WTC11 (cell line): ENCODE data around the gene EMILIN3. TPM values are rescaled to one million over a fixed set of nuclear protein-coding genes. Genes with fewer than 3 reads are reported as not detected.

ENCODE experiments used
- ATAC-seq: fragments of 200-7000 bp; cut with Tn5 transposase; 2 replicates; pipeline ENCODE4 v1.10.0; 2021; ENCODE audit warnings: mild to moderate bottlenecking, moderate library complexity
- CTCF ChIA-PET: fragments of 300-600 bp; sonication (Branson Sonifier 250); formaldehyde crosslinking; loops from one replicate; lab custom pipeline; 2021; ENCODE audit warnings: antibody characterized with exemption; lab: Charles Lee
- POLR2A ChIA-PET: fragments of 350-600 bp; sonication (Branson Sonifier 250); formaldehyde crosslinking; loops from one replicate; lab custom pipeline; 2021; ENCODE audit warnings: antibody characterized with exemption; lab: Charles Lee
- DNase-seq: peaks from one replicate; pipeline ENCODE4 v3.0.0; 2021; ENCODE audit warnings: low spot score
- H3K27ac Mint-ChIP-seq: 2 replicates; pipeline ENCODE4 v1.8.0; 2021; ENCODE audit warnings: mixed read lengths
- H3K27me3 Mint-ChIP-seq: 2 replicates; pipeline ENCODE4 v1.8.0; 2021; ENCODE audit warnings: low read depth, mild to moderate bottlenecking, moderate library complexity, mixed read lengths
- H3K36me3 Mint-ChIP-seq: 2 replicates; pipeline ENCODE4 v1.8.0; 2021; ENCODE audit warnings: mixed read lengths
- H3K4me1 Mint-ChIP-seq: 2 replicates; pipeline ENCODE4 v1.8.0; 2022; ENCODE audit warnings: mixed read lengths
- H3K4me3 Mint-ChIP-seq: 2 replicates; pipeline ENCODE4 v1.8.0; 2021; ENCODE audit warnings: mild to moderate bottlenecking, moderate library complexity, mixed read lengths
- H3K9me3 Mint-ChIP-seq: 2 replicates; pipeline ENCODE4 v1.8.0; 2021; ENCODE audit warnings: mixed read lengths
- CBFB ChIP-seq: sonication (generic); formaldehyde crosslinking; IDR thresholded peaks from 2 replicates; pipeline ENCODE4 v1.8.1; 2022; ENCODE audit warnings: mild to moderate bottlenecking, low read depth, missing genetic modification reagents
- CREB1 ChIP-seq: sonication (generic); formaldehyde crosslinking; IDR thresholded peaks from 2 replicates; pipeline ENCODE4 v1.8.0; 2023; ENCODE audit warnings: mild to moderate bottlenecking, missing genetic modification reagents
- EMX1 ChIP-seq: fragments of 250-450 bp; sonication (Bioruptor Pico); IDR thresholded peaks from 2 replicates; pipeline ENCODE4 v1.8.0; 2021; ENCODE audit warnings: mild to moderate bottlenecking
- RORB ChIP-seq: fragments of 250-450 bp; sonication (Bioruptor Pico); IDR thresholded peaks from 2 replicates; pipeline ENCODE4 v1.9.0; 2021; ENCODE audit warnings: mild to moderate bottlenecking
- SMAD4 ChIP-seq: sonication (generic); formaldehyde crosslinking; IDR thresholded peaks from 2 replicates; pipeline ENCODE4 v1.8.0; 2022; ENCODE audit warnings: mild to moderate bottlenecking, missing genetic modification reagents
- TEAD4 ChIP-seq: sonication (generic); formaldehyde crosslinking; IDR thresholded peaks from 2 replicates; pipeline ENCODE4 v1.8.0; 2022; ENCODE audit warnings: mild to moderate bottlenecking, missing genetic modification reagents
- ZNF232 ChIP-seq: sonication (generic); formaldehyde crosslinking; IDR thresholded peaks from 2 replicates; pipeline ENCODE4 v1.8.0; 2022; ENCODE audit warnings: mild to moderate bottlenecking, missing genetic modification reagents
- total RNA-seq: library from RNA; stranded (reverse); gene quantifications from 3 replicates; pipeline ENCODE4 v1.2.3, GENCODE V29; 2021
- TF ChIP-seq, protein P1 (sequence below): sonication (generic); formaldehyde crosslinking; IDR thresholded peaks from 2 replicates; pipeline ENCODE4 v1.8.0; 2022; ENCODE audit warnings: mild to moderate bottlenecking, missing genetic modification reagents
- TF ChIP-seq, protein P2 (sequence below): fragments of 250-450 bp; sonication (Bioruptor Pico); IDR thresholded peaks from 2 replicates; pipeline ENCODE4 v1.9.0; 2021; ENCODE audit warnings: mild to moderate bottlenecking
- TF ChIP-seq, protein P3 (sequence below): sonication (generic); formaldehyde crosslinking; IDR thresholded peaks from 2 replicates; pipeline ENCODE4 v1.8.1; 2023; ENCODE audit warnings: mild to moderate bottlenecking, missing genetic modification reagents
- TF ChIP-seq, protein P4 (sequence below): sonication (generic); formaldehyde crosslinking; IDR thresholded peaks from 2 replicates; pipeline ENCODE4 v1.8.1; 2022; ENCODE audit warnings: low read depth, missing genetic modification reagents, borderline replicate concordance
- TF ChIP-seq, protein P5 (sequence below): sonication (generic); formaldehyde crosslinking; conservative IDR thresholded peaks from 2 replicates; pipeline ENCODE4 v1.8.1; 2023; ENCODE audit warnings: mild to moderate bottlenecking, low read depth, missing genetic modification reagents, moderate library complexity
- TF ChIP-seq, protein P6 (sequence below): sonication (generic); formaldehyde crosslinking; IDR thresholded peaks from 2 replicates; pipeline ENCODE4 v1.8.0; 2023; ENCODE audit warnings: missing genetic modification reagents, mild to moderate bottlenecking, borderline replicate concordance
- TF ChIP-seq, protein P7 (sequence below): fragments of 250-450 bp; sonication (Bioruptor Pico); IDR thresholded peaks from 2 replicates; pipeline ENCODE4 v1.8.0; 2021; ENCODE audit warnings: mild to moderate bottlenecking

Gene EMILIN3
- total RNA-seq, 1 experiment from 2014 or later, result 5.5 TPM

DNA sequence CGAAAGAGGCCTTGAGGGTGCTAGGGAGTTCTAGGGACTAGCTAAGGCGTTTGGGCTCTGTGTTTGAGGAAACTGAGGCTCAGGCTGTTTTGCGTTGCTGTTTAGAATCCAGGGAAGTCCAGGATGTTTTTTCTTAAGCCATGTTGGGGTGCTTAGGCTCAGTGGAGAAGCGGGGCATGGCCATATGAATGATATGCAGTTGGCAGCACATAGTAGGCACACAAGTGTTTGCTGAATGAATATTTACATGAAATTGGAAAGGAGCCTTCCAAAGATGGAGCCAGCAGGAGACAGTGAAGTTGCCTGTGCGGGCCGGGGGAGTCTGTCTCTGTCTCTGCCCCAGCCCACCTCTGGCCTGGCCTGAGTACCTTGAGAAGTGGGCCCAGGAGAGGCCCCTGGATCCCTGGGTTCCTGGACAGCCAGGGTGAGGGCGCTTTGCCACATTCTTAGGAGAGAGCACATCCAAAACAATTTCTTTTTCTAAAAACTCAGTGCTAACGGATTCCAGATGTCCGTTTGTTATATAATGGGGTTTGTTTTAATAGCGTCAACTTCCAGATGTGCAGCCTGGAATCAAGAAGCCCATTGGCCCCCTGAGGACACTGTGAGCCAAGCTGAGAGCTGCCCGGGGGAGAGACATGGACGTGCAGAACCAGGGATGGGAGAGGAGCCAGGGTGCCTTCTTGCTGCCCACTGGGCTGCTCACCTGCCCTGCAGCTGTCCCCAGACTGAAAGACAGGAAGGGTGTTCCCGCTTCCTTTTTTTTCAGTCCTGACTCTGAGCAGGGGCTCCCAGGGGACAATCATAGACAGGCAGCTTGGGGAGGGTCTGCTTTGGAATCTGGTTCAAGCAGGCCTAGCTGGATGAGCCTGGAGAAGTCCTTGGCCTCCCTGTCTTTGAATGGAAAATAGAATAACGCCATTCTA, 20.1 kb upstream of the EMILIN3 start (continued):
- TF ChIP-seq, protein P1, sequence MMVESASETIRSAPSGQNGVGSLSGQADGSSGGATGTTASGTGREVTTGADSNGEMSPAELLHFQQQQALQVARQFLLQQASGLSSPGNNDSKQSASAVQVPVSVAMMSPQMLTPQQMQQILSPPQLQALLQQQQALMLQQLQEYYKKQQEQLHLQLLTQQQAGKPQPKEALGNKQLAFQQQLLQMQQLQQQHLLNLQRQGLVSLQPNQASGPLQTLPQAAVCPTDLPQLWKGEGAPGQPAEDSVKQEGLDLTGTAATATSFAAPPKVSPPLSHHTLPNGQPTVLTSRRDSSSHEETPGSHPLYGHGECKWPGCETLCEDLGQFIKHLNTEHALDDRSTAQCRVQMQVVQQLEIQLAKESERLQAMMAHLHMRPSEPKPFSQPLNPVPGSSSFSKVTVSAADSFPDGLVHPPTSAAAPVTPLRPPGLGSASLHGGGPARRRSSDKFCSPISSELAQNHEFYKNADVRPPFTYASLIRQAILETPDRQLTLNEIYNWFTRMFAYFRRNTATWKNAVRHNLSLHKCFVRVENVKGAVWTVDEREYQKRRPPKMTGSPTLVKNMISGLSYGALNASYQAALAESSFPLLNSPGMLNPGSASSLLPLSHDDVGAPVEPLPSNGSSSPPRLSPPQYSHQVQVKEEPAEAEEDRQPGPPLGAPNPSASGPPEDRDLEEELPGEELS (CRISPR knock-in tag), result no peak
- TF ChIP-seq EMX1 (CRISPR knock-in tag) (no peak), TEAD4 (CRISPR knock-in tag) (no peak), ZNF232 (CRISPR knock-in tag) (no peak), RORB (CRISPR knock-in tag) (no peak), CBFB (CRISPR knock-in tag) (no peak)
- TF ChIP-seq, protein P2, sequence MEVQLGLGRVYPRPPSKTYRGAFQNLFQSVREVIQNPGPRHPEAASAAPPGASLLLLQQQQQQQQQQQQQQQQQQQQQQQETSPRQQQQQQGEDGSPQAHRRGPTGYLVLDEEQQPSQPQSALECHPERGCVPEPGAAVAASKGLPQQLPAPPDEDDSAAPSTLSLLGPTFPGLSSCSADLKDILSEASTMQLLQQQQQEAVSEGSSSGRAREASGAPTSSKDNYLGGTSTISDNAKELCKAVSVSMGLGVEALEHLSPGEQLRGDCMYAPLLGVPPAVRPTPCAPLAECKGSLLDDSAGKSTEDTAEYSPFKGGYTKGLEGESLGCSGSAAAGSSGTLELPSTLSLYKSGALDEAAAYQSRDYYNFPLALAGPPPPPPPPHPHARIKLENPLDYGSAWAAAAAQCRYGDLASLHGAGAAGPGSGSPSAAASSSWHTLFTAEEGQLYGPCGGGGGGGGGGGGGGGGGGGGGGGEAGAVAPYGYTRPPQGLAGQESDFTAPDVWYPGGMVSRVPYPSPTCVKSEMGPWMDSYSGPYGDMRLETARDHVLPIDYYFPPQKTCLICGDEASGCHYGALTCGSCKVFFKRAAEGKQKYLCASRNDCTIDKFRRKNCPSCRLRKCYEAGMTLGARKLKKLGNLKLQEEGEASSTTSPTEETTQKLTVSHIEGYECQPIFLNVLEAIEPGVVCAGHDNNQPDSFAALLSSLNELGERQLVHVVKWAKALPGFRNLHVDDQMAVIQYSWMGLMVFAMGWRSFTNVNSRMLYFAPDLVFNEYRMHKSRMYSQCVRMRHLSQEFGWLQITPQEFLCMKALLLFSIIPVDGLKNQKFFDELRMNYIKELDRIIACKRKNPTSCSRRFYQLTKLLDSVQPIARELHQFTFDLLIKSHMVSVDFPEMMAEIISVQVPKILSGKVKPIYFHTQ (CRISPR knock-in tag), result no peak
- TF ChIP-seq, protein P3, sequence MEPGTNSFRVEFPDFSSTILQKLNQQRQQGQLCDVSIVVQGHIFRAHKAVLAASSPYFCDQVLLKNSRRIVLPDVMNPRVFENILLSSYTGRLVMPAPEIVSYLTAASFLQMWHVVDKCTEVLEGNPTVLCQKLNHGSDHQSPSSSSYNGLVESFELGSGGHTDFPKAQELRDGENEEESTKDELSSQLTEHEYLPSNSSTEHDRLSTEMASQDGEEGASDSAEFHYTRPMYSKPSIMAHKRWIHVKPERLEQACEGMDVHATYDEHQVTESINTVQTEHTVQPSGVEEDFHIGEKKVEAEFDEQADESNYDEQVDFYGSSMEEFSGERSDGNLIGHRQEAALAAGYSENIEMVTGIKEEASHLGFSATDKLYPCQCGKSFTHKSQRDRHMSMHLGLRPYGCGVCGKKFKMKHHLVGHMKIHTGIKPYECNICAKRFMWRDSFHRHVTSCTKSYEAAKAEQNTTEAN (CRISPR knock-in tag), result no peak
- TF ChIP-seq, protein P4, sequence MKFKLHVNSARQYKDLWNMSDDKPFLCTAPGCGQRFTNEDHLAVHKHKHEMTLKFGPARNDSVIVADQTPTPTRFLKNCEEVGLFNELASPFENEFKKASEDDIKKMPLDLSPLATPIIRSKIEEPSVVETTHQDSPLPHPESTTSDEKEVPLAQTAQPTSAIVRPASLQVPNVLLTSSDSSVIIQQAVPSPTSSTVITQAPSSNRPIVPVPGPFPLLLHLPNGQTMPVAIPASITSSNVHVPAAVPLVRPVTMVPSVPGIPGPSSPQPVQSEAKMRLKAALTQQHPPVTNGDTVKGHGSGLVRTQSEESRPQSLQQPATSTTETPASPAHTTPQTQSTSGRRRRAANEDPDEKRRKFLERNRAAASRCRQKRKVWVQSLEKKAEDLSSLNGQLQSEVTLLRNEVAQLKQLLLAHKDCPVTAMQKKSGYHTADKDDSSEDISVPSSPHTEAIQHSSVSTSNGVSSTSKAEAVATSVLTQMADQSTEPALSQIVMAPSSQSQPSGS (CRISPR knock-in tag), result no peak
- TF ChIP-seq, protein P5, sequence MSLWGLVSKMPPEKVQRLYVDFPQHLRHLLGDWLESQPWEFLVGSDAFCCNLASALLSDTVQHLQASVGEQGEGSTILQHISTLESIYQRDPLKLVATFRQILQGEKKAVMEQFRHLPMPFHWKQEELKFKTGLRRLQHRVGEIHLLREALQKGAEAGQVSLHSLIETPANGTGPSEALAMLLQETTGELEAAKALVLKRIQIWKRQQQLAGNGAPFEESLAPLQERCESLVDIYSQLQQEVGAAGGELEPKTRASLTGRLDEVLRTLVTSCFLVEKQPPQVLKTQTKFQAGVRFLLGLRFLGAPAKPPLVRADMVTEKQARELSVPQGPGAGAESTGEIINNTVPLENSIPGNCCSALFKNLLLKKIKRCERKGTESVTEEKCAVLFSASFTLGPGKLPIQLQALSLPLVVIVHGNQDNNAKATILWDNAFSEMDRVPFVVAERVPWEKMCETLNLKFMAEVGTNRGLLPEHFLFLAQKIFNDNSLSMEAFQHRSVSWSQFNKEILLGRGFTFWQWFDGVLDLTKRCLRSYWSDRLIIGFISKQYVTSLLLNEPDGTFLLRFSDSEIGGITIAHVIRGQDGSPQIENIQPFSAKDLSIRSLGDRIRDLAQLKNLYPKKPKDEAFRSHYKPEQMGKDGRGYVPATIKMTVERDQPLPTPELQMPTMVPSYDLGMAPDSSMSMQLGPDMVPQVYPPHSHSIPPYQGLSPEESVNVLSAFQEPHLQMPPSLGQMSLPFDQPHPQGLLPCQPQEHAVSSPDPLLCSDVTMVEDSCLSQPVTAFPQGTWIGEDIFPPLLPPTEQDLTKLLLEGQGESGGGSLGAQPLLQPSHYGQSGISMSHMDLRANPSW, result no peak

DNA sequence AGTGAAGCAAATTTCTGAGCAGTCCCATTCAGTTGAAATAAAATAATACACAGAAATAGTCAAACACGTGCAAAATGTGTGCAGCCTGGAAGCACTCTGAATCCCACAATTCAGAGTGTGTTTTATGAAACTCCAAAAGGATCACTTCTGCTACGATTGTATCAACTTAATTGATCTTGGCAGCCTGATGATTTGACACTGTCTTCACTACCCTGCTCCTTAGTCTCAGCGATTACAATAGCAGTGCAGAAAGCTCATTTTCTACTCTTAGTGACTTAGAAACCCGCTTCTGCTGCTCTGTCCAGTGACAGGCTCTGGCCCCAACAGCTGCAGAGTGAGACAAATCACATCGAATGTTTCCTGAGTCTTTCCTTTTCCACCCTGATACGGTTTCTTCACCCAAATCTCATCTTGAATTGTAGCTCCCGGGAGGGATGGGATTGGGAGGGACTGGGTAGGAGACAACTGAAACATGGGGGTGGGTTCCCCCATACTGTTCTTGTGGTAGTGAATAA, 16.2 kb upstream of the EMILIN3 start:
- DNase-seq, result no peak
- no peaks in the 10 kb centered on the region for H3K36me3 Mint-ChIP-seq
- H3K4me1 Mint-ChIP-seq, result peaks cover 5% of the 10 kb centered on the region
- ChIA-PET CTCF (no interaction called here), POLR2A (no interaction called here)
- peaks cover 2% of the 10 kb centered on the region; the same call in 1 of the 2 replicates for H3K27me3 Mint-ChIP-seq
- H3K4me3 Mint-ChIP-seq, result no peak overlapping the region
- no peak for ATAC-seq
- H3K27ac Mint-ChIP-seq, result no peak overlapping the region
- no peaks in the 10 kb centered on the region for H3K9me3 Mint-ChIP-seq
- TF ChIP-seq, protein P6, sequence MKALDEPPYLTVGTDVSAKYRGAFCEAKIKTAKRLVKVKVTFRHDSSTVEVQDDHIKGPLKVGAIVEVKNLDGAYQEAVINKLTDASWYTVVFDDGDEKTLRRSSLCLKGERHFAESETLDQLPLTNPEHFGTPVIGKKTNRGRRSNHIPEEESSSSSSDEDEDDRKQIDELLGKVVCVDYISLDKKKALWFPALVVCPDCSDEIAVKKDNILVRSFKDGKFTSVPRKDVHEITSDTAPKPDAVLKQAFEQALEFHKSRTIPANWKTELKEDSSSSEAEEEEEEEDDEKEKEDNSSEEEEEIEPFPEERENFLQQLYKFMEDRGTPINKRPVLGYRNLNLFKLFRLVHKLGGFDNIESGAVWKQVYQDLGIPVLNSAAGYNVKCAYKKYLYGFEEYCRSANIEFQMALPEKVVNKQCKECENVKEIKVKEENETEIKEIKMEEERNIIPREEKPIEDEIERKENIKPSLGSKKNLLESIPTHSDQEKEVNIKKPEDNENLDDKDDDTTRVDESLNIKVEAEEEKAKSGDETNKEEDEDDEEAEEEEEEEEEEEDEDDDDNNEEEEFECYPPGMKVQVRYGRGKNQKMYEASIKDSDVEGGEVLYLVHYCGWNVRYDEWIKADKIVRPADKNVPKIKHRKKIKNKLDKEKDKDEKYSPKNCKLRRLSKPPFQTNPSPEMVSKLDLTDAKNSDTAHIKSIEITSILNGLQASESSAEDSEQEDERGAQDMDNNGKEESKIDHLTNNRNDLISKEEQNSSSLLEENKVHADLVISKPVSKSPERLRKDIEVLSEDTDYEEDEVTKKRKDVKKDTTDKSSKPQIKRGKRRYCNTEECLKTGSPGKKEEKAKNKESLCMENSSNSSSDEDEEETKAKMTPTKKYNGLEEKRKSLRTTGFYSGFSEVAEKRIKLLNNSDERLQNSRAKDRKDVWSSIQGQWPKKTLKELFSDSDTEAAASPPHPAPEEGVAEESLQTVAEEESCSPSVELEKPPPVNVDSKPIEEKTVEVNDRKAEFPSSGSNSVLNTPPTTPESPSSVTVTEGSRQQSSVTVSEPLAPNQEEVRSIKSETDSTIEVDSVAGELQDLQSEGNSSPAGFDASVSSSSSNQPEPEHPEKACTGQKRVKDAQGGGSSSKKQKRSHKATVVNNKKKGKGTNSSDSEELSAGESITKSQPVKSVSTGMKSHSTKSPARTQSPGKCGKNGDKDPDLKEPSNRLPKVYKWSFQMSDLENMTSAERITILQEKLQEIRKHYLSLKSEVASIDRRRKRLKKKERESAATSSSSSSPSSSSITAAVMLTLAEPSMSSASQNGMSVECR, result no peak
- no peak for TF ChIP-seq SMAD4
- TF ChIP-seq CREB1 (CRISPR knock-in tag), result no peak
- no peak for TF ChIP-seq RORB (CRISPR knock-in tag)
- TF ChIP-seq, protein P7, sequence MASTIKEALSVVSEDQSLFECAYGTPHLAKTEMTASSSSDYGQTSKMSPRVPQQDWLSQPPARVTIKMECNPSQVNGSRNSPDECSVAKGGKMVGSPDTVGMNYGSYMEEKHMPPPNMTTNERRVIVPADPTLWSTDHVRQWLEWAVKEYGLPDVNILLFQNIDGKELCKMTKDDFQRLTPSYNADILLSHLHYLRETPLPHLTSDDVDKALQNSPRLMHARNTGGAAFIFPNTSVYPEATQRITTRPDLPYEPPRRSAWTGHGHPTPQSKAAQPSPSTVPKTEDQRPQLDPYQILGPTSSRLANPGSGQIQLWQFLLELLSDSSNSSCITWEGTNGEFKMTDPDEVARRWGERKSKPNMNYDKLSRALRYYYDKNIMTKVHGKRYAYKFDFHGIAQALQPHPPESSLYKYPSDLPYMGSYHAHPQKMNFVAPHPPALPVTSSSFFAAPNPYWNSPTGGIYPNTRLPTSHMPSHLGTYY, result no peak
- TF ChIP-seq, protein P5, result no peak
